ENCODE measurements around the gene PTPRF.

GRCh38 chr1:43592974-43593683 lies 62.4 kb downstream of the PTPRF start:
- TF ChIP-seq, protein P1, sequence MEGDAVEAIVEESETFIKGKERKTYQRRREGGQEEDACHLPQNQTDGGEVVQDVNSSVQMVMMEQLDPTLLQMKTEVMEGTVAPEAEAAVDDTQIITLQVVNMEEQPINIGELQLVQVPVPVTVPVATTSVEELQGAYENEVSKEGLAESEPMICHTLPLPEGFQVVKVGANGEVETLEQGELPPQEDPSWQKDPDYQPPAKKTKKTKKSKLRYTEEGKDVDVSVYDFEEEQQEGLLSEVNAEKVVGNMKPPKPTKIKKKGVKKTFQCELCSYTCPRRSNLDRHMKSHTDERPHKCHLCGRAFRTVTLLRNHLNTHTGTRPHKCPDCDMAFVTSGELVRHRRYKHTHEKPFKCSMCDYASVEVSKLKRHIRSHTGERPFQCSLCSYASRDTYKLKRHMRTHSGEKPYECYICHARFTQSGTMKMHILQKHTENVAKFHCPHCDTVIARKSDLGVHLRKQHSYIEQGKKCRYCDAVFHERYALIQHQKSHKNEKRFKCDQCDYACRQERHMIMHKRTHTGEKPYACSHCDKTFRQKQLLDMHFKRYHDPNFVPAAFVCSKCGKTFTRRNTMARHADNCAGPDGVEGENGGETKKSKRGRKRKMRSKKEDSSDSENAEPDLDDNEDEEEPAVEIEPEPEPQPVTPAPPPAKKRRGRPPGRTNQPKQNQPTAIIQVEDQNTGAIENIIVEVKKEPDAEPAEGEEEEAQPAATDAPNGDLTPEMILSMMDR (IDR thresholded peaks at IDR 0.05), result no peak
- no peak for TF ChIP-seq ZFX (IDR thresholded peaks at IDR 0.05; ENCODE audit: borderline replicate concordance)

Measured in 22Rv1 (cell line).